Activated T-cell treated with anti-CD3 and anti-CD28 coated beads for 48 hours (primary cell): ENCODE results near the gene DNAAF6.

Experiments
- DNase-seq: peaks from one replicate; pipeline ENCODE4 v3.0.0-alpha.2; 2020; ENCODE audit warnings: low read depth

Gene DNAAF6

GRCh38 chrX:107293056-107293455, 86.6 kb downstream of the DNAAF6 start:
- no peak for DNase-seq
